Measurements from ENCODE around the gene ATP6AP2. TPM values are rescaled to one million over a fixed set of nuclear protein-coding genes. Genes with fewer than 3 reads are reported as not detected.
"Not testable (repeated sequence)": the region's sequence is repeated elsewhere in the genome, so short reads cannot be mapped to it uniquely, and the experiment has no call there.

The ATP6AP2 gene
- total RNA-seq, 4 donors from 2014 or later = 92.6 to 141 (median 122) TPM

DNA sequence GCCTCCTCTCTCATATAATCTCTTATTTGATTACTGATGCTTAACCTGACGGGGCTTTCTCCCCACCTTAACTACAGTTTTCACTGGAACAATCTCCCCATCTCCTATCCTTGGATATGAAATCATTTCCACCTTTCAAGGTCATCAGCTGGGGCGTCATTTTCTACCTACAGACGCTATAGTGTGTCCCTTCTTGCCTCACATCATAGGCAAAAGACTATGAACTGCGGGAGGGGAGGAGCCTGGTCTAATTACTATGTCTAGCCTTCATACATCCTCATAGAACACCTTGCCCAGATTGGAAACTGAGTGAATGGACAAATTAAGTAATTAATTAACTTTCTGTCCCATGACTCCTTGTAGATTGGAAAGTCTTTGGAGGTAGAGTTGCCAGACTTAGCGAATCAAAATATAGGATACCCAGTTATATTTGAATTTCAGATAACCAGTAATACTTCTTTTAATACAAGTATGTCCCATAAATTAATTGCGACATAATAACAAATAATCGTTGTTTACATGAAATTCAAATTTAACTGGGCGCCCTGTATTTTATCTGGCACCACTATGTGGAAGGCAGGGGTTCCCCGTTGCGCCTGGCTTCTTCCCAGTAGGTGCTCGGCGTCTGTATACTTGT lies 752 bp upstream of the ATP6AP2 start:
- TF ChIP-seq, protein P1, sequence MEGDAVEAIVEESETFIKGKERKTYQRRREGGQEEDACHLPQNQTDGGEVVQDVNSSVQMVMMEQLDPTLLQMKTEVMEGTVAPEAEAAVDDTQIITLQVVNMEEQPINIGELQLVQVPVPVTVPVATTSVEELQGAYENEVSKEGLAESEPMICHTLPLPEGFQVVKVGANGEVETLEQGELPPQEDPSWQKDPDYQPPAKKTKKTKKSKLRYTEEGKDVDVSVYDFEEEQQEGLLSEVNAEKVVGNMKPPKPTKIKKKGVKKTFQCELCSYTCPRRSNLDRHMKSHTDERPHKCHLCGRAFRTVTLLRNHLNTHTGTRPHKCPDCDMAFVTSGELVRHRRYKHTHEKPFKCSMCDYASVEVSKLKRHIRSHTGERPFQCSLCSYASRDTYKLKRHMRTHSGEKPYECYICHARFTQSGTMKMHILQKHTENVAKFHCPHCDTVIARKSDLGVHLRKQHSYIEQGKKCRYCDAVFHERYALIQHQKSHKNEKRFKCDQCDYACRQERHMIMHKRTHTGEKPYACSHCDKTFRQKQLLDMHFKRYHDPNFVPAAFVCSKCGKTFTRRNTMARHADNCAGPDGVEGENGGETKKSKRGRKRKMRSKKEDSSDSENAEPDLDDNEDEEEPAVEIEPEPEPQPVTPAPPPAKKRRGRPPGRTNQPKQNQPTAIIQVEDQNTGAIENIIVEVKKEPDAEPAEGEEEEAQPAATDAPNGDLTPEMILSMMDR (IDR thresholded peaks at IDR 0.05) = no peak
- no peak for TF ChIP-seq POLR2A (IDR thresholded peaks at IDR 0.05)
- H3K4me3 ChIP-seq (ENCODE audit: low read depth, poor library complexity, severe bottlenecking) = peak overlapping the region; percentile 34
- no peak for DNase-seq (ENCODE audit: low spot score in 2 of 2)
- intact Hi-C loops (cut with DNase I; ENCODE audit: low total_unique reads) = no loop called here
- WGBS, 2 donors = 12 to 35% methylated on average over 12 of the region's 12 CpGs

GRCh38 chrX:40581336-40581920 lies 658 bp downstream of the ATP6AP2 start:
- TF ChIP-seq, protein P1 (IDR thresholded peaks at IDR 0.05) = no peak
- TF ChIP-seq POLR2A (IDR thresholded peaks at IDR 0.05) = no peak
- DNase-seq (ENCODE audit: low spot score in 2 of 2) = no peak
- WGBS, 2 donors = 2 to 16% methylated on average over 8 to 15 of the region's 15 CpGs
- intact Hi-C loops (cut with DNase I; ENCODE audit: low total_unique reads) = no loop called here
- peak overlapping the region; percentile 50 for H3K4me3 ChIP-seq (ENCODE audit: low read depth, poor library complexity, severe bottlenecking)

- 90 to 92% methylated on average over 13 of the region's 13 CpGs for WGBS, 2 donors
- H3K4me3 ChIP-seq (ENCODE audit: low read depth, poor library complexity, severe bottlenecking); intact Hi-C loops (cut with DNase I; ENCODE audit: low total_unique reads); DNase-seq (ENCODE audit: low spot score in 2 of 2): not testable (repeated sequence)
Measured at GRCh38 chrX:40582178-40582577, 1.4 kb downstream of the ATP6AP2 start.

- no peak overlapping the region for H3K4me3 ChIP-seq (ENCODE audit: low read depth, poor library complexity, severe bottlenecking)
- no peak for TF ChIP-seq POLR2A (IDR thresholded peaks at IDR 0.05)
- TF ChIP-seq, protein P1 (IDR thresholded peaks at IDR 0.05) = no peak
- no peak for DNase-seq (ENCODE audit: low spot score in 2 of 2)
- 54 to 61% methylated on average over 2 of the region's 2 CpGs for WGBS, 2 donors
- intact Hi-C loops (cut with DNase I; ENCODE audit: low total_unique reads) = no loop called here
Measured at GRCh38 chrX:40582811-40583210, 2.0 kb downstream of the ATP6AP2 start.

- intact Hi-C loops (cut with DNase I; ENCODE audit: low total_unique reads); DNase-seq (ENCODE audit: low spot score in 2 of 2); H3K4me3 ChIP-seq (ENCODE audit: low read depth, poor library complexity, severe bottlenecking): not testable (repeated sequence)
- 67% methylated on average over 1 of the region's 1 CpG for WGBS, 2 donors
Measured at GRCh38 chrX:40587623-40588022, 6.9 kb downstream of the ATP6AP2 start.

DNA sequence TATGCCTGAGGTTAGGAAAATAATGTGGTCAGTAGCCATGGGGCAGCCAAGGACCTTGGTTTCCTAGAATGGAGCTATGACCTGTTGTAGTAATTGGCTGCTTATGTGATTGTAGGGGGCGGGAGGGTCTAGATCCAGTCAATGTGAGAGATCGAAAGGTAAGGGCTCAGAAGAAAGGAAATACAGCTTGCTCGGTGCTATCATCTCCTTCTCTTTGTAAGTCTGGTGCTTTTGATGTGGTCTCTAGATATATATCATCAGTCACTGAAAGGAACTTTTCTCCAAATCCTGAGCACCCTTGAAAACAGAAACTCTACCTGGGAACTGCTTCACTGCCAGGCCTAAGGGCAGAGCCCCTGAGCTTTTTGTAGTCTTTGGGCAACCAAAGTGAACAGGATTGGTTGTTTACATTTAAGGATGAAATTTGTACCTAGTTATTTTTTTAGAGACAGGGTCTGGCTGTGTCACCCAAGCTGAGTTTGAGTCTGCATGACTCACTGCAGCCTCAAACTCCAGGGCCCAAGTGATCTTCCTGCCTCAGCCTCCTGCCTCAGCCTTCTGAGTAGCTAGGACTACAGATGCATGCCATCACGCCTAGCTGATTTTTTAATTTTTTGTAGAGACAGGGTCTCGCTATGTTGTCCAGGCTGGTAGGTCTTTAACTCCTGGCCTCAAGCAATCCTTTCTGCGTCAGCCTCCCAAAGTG lies 9.0 kb downstream of the ATP6AP2 start:
- 87 to 93% methylated on average over 6 of the region's 6 CpGs for WGBS, 2 donors
- intact Hi-C loops (cut with DNase I; ENCODE audit: low total_unique reads); H3K4me3 ChIP-seq (ENCODE audit: low read depth, poor library complexity, severe bottlenecking); DNase-seq (ENCODE audit: low spot score in 2 of 2): not testable (repeated sequence)

DNA sequence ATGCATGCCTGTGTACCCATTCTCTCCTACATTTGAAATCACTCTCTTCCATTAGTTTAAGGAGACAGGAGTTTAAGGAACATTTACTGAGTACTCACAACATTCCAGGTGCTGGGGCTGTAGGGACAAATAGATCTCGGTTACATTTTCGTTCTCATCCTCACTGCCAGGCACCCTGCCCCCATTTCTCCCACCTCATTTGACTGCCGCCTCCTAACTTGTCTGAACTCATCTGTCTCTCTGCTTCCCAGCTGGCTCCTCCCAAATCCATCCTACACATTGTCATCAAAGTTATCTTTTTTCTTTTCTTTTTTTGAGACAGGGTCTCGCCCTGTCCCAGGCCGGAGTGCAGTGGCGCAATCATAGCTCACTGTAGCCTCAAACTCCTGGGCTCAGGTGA lies 22.7 kb downstream of the ATP6AP2 start:
- intact Hi-C loops (cut with DNase I; ENCODE audit: low total_unique reads) = no loop called here
- H3K4me3 ChIP-seq (ENCODE audit: low read depth, poor library complexity, severe bottlenecking) = no peak overlapping the region
- WGBS, 2 donors = 80 to 86% methylated on average over 6 of the region's 6 CpGs
- no peak for DNase-seq (ENCODE audit: low spot score in 2 of 2)
- no peak for TF ChIP-seq POLR2A (IDR thresholded peaks at IDR 0.05)
- TF ChIP-seq, protein P1 (IDR thresholded peaks at IDR 0.05) = no peak

All from lower leg skin (tissue), 4 donors.